ELR (cell line): ENCODE results near the gene TOM1L2.
A peak's percentile ranks its signal among the peaks of the same experiment; 100 is the strongest.

Experiments used
- DNase-seq: peaks from one replicate; pipeline ENCODE4 v3.0.0-alpha.2; 2015; ENCODE audit warnings: low read depth

Gene TOM1L2

DNA sequence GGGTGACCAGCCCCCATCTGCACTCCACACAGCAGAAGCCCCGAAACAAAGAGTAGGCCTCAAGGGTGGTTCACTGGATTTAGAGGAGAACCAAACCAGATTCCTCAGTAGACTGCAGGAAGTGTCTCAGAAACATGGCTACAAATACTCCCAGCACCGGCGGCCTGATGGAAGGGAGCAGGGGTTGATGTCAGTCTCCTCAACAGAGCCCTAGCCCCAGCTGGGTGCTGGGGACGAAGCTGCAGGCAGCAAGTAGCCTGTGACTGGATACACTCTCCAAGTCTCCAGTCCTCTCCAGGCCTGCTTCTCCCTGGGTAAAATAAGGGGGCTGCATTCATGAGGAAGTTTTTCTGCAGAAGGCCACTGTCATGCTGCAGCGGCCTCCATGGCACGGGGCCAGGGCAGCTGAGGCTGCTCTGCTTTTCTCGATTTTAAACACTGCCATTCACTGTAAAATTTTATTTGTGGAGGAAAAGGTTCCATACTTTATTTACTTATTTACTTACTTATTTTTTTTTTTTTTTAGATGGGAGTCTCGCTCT lies 98.7 kb downstream of the TOM1L2 start:
- no peak for DNase-seq

DNA sequence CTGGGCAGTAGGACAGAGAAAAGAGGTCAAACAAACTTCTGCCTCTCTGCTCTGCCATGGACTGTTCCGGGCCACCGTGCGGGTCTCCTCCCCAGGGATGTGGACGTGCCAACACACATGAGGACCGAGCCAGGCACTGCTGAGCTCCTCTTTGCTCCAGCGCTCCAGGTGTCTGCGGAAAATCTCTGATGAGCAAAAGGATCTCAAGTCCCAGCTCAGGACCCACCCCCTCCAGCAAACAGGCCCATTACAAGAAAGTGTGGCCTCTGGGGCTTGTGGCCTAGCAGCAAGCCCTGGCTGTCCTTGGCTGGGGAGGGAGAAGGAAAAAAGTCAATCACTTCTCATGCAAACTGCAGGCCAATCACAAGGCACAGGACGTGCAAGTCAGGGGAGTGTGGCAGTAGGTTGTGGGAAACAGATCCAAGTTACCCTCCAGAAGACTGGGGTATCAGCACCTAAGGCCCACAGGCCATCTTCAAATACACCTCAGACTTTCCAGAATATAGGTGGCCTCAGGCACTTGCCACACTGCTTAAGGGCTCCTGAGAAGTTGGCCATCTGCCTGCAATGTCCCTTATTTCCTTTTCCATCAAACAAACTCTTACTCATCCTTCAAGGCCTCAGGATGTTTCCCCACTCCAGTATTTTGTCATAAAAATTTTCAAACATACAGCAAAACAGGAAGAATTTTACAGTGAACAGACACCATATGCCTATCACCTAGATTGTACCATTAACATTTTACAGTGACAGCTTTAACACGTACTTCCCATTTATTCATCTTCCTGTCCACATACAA lies 99.5 kb downstream of the TOM1L2 start:
- peak; percentile 79 for DNase-seq

DNA sequence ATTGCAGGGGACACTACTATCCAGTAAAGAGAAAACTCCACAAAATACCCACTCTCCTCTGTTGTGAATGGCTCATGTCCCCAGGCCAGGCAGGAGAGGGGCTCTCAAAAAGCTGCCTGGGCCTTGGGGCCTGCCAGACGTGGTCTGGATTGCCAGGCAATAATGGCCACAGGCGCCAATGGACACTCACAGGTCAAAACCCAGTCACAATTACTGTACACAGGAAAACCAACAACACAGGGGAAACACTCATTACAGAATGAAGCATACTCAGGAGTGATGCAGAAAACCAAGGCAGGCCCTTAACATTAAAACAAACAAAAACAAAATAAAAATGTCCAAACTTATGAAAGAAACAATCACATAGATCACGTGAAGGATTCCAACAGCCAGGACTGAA lies 100.3 kb downstream of the TOM1L2 start:
- DNase-seq, result peak; percentile 57

DNA sequence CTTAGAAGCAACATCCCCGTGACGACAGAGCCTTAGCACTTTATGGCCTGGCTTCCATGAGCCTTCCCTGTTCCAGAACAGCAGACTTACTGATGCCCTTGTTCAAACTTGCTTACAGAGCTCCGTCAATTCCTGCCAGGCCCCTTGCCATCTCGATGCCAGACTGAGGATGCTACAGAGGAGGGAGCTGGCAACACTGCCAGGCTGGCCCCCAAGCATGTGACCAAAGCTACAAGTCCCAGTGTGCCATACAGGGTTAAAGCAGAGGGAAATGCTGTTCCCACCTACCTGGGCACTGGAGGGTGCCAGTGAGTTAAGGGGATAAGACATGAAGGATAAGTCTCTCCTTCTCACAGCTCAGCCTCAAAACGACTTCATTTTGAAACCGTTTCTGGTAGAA lies 102.0 kb downstream of the TOM1L2 start:
- no peak for DNase-seq

DNA sequence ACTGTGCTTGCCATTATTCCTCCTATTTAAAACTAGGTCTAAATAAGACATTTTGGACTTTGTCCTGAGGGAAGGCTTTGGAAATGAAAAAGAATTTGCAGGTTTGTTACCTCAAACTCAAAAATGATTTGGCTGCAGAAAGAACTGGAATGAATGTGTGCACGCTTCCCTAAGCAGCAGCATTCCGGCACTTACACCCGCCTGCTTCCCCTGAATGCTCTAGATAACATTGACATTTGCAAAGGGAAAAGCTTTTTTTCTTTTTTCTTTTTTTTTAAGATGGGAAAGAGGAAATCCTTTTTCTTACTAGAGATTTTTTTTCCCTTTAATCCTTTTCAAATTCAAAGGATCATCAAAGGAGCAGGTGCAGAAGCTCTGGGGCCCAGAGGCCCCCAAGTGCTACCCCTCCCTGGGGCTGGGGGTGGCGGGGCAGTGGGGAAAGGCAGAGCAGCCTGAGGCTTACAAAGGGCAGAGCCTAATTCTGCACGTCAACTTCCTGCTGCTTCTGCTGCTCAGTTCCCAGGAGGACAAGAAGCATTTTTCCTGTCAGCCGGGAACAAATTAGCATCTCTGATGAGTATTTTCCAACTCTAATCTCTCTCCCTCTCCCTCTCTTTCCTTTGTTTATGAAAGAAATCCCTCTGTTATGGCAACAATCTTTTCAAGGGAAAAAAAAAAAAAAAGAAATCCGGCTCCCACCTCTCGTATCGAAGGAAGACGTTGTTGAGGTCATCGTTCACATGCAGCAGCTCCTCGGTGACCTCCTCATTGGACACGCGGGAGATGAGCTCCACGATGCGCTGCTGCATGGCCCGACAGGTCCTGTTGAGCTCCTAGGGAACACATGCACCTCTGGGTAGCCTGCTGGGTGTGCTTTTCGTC lies 103.3 kb downstream of the TOM1L2 start:
- no peak for DNase-seq

DNA sequence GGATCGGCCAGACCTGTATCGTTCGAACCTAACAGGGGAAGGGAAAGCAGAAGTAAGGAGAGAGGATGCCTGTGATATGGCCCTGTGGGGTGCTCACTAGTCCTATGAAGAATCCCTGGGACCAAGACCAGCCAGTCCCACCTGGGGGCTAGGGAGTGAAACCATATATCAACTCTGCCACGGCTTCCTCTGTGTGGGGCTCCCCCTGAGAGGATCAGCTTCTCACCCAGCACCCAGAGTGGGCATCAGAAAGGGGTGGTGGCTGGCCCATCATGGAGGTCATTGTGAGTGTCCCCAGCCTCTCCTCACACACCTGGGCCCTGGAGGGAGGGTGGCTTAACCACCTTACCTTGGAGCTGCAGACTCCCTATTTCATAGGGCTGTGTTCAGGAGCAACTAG lies 105.3 kb downstream of the TOM1L2 start:
- DNase-seq, result no peak

DNA sequence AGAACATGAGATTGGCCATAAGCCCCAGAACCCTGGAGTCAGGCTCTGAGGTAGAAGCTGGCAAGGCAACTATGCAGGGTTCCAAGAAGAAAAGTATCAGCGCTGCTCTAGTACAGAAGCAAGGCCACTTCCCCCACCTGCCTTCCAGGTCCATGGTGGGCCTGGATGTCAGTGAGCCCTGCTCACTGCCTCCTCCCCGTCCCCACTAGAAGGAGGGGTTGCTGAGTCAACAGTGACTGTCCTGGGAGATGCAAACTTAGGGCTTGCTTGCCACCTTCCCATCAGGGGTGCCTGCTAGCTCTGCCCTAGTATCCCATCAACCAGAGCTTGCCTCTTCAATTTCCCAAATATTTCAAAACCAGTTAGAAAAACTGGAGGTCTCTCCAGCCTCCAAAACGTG lies 105.8 kb downstream of the TOM1L2 start:
- no peak for DNase-seq

DNA sequence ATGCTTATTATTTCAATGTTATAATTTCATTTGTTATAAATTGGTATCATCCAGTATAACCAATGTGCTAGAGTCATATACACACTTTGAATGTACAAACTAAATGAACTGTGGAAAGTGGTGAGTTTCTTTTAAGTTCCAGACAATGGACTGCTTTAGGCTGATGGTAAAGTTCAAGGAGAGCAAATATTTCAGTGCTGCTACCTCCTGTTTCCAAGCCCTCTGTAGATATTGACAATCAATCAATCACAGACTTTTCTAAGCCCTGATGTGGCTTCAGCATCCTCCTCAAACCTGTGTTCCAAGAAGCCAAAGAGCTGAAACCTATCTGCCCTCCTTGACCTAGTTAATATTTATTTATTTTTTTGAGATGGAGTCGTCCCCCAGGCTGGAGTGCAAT lies 107.2 kb downstream of the TOM1L2 start:
- DNase-seq, result no peak

DNA sequence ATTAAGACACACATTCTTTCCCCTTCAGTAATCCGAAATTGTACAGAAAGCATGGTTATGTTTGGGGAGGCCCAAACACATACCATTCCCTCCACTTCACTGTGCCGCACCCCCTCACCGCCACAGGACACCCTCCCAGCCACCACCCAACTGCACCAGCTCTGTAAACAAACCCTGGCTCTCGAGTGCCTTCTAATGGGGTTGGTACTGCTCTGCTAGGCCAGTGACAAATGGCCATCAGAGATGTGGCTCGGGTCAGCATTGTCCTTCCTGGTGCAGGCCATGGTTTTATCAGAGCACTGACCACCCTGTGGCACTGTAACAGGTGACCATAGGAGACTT lies 111.5 kb downstream of the TOM1L2 start:
- DNase-seq, result no peak

DNA sequence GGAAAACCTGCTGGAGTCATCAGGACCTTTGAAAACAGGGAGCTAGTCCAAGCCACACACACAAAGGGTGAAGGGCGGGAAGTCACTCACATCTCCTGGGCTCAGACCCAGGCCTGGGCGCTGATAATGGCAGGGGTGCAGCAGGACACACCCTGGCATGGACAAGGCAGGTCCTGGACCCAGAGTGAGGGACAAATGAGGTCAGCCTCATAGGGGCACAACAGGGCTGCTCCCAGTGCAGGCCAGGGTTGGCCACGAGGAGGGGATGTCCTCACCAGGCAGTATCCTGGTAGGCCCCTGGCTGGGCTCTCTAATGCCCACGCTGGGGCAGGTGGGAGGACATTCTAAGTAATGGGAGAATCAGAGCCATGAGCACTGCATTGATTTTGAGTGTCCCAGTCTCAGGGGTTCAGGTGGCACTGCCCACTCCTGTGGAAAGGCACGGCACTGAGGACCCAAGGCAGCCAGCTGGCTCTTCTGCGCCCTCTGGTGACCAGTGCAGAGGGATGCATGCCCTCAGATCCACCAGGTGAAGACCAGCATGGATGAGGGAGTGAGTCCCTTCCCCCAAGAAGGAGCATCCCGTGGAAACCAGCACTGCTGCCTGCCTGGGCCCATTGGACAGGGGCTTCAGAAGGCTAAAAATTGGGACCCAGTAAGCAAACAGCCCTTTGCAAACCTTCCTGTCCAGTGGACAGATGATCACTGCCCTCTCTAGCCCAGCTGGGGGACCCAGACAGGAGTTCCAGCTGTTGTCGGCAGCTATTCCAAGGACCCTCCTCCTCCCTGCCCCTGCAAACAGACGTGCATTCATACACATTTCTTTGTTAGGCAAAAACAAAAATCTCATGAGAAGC lies 112.1 kb downstream of the TOM1L2 start:
- DNase-seq, result peak; percentile 62

DNA sequence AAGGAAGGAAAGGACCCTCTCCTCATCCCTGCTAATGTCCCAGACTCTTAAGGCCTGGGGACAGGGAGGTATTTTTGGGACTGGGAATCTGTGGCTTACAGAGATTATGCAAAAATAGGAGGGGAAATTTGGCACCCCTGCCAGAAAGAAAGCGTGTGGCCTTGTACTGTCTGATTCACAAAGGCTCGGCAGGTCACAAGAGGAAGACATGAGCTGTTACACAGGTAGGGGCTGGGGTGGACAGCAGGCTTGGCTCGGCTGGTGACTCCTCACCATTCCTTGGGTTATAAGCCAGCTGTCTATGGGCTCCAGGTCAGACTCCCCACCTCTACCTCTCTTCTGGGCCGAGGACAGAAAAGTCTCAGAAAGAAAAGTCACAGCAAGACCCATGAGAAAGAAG lies 114.7 kb downstream of the TOM1L2 start:
- DNase-seq, result no peak

DNA sequence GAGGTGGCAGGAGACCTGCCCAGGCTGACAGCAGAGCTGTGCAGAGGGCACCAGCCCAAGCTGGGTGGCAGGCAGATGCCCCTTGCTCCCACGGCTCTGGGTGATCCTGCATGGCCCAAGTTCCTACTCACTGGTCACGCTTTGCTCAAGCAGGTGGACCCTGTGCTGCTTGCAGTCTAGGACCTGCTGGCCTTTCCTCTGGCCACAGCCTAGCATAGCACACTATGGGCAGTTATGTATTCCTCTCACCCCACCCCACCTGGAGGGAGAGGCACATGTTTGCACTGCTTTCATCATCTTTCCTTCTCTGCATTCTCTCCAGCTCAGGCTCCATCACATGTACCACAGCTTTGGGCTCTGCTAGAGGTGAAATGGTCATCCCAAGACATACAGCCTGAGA lies 115.8 kb downstream of the TOM1L2 start:
- DNase-seq, result no peak

DNA sequence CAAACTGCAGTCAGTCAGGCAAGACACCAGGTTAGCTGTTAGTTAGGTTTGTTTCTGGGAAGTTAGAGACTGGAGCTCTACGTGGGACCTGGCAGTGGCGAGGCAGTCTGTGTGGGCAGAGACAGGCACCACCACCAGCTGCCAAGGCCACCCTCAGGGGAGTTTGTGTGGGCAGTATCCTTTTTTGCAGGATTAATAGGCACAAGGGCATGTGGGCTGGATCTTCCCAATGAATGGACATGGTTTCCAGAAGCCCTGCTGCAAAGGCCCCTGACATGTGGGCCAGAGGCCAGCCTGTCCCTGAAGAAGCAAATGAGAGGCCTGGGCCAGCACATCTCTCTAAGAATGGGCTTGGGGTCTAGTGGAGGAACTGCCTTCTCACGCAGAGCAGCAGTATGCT lies 116.2 kb downstream of the TOM1L2 start:
- no peak for DNase-seq

DNA sequence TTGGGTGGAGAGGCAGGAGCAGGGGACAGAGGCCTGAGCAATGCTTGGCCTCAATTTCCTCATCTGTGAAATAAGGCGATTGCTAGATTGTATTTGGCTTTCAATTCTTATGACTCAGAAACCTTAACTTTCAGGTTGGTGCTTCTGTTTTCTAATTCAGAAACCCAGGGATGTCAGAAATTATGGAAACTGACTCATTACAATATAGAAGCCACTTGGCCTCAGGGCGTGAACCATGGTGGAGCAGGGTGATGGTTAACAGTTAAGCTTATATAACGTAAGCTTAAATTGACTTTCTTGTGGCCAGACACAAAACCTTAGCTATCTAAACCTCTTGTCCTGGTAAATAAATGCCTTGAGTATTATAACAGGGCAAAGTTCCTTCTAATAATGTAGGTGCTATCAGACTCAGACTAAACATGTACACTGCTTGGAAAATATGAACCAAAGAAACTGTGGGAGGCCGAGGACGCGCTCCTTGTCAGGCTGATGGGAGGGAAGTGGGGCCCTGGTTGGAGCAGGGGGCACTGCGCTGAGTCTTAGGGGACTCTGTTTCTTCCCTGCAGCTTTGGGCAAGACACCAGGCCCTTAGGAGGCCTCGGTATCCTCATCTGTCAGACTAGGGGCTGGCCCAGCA lies 118.3 kb downstream of the TOM1L2 start:
- peak; percentile 78 for DNase-seq

DNA sequence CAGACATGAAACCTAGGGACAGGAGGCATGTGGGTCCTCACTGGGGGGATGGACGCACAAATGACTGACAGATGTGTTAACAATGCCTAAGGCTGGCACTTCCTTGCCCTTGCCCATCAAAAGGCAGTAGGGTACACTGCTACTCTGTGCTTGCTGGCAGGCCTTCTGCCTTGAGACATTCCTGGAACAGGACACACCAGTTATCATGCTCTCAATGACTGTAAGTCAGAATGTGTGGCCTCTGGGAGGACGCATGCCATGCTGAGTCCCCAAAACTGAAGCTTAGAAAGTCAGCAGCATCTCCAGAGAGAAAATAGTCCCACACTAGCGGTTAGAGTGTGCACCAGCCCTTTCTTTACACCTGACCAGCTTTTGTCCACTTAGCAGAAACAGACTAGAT lies 119.3 kb downstream of the TOM1L2 start:
- no peak for DNase-seq

DNA sequence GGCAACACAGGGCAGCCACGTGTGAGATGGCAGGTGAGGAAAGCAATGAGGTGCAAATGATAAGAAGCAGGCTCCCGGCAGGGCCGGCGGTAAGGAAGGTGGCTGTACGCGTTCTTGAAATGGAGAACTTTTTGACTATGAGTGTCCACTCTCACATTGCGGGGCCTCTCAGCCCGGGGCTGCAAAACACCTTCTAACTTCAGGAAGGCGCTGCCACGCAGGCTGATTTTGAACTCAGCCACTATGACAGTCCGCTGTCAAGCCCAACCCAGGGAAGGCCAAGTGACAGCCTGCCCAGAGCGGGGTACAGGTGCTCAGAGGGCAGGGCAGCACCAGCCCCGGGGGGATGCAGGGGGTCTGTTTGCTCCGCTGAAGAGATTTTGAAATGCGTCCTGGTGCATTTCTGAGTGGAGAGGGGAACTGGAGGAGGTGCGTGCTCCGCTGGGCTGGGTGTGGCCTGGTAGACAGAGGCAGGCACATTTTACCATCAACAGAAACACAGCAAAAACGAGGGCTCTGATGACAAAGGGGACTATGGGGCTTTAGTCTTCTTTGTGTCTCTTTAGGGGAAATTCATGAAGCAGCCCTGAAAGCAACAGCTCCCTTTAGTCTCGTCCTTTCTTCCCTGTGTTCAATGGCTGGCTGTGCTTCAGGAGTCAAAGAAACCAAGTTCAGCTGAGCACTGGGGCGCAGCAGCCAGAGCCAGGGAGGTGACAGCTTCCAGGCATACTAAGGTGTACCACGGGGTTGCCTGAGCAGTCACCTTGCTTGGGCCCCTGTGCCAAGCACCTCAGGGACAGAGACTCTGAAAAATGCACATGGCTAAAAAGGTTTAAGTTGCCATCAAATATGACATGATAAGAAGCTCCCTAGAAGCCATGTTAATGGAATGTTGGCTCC lies 120.8 kb downstream of the TOM1L2 start:
- DNase-seq, result no peak

DNA sequence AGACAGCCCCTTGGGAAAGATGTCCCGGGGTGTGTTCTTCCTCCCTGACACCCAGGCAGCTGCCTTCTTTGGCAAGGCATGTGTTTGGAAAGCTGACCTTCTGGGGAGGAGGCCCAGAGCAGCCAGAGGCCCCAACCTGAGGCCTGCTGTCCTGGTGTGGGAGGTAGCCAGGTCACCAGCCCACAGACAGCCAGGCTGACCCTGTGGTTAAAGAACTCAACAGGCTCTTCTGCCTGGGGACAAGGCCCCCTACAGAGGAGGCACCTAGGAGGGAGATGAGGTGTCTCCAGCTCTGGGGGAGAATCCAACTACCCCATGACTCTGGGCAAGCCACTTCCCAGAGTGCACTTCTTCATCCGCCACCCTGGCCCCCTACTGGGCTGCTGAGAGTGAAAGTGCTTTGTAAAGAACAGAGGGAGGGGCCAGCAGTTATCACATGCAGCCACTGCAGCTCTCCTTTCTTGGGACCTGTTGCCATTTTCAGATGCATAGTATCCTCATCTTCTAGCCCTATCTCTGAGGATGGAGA lies 122.3 kb downstream of the TOM1L2 start:
- DNase-seq, result peak; percentile 58

DNA sequence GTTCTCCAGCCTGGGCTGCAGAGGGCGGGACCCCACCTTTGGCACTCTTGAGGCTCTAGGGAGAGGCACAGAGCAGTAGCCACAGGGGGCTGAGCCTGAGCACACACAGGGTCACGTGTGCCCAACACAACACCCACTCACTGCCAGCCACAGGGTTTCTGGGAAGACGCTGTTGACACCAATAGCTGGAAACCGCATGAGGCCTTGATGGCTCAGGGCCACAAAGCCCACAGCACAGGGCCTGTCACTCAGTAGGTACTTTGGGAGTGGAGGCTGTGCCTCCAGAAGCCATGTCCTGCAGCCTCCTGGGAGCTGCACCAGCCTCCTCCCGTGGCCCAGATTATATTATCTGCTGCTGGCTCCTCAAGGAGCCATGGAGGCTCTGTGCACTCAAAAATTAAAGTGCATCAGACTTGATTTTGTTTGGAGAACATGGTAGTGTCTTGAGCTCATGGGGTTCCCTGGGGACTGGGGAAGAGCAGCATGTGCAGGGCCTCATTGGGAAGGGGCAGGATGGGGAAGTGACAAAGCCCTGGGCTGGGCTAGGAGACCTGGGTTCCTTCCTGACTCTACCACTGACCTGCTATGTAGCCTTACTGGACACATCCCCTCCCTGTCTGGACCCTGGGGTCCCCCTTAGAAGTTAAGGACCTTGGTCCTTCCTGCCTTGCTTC lies 122.9 kb downstream of the TOM1L2 start:
- DNase-seq, result no peak

DNA sequence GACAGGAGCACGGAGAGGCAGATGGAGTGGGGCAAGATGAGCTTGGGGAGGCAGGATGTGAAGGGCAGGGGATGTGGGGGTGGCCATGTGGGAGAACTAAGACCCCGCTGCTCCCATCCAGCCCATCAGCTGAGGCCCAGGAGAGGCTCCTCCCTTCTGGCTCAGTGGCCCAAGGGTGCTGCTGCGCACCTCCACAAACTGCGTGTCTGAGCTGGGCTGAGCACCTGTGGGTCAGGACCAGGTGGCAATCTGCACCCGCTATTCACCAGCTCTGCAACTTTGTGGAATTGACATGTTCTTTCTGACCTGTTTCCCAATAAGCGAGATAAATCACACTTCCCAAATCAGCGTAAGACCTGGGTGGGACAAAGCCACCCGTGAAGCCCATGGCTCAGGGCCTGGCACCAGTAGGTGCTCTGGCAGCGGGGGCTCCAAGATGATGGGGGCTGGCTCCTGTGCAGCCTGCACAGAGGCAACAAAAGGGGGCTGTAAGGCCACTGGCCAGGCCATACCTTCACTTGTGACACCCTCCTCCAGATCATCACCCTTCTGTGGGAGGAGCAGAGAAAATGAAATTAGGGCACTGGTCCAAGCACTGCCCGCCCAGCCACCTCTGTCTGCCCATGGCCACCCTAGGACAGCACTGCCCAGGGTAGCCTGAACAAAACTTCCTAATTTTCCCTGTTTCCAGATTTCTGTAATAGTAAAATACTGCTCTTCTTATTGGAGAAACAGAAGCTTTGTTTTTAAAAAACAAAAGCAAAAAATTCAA lies 123.7 kb downstream of the TOM1L2 start:
- no peak for DNase-seq
